Fibroblast of lung (primary cell): ENCODE results near the gene SSTR5. TPM values are rescaled to one million over a fixed set of nuclear protein-coding genes. Genes with fewer than 3 reads are reported as not detected.

Experiments
- DNase-seq, 2 donors: peaks; one replicate each; pipeline versions ENCODE4 v3.0.0 to v3.0.0-alpha.2; 2010; ENCODE audit warnings: low read depth in 2 of 2
- H2AFZ ChIP-seq: 2 replicates; pipeline ENCODE4 v1.5.1; 2012; ENCODE audit warnings: low read length, control low read depth, inconsistent platforms
- H3K27ac ChIP-seq: 2 replicates; pipeline ENCODE4 v1.5.1; 2011; ENCODE audit warnings: low read length, control low read depth; ENCODE audit not compliant: insufficient read depth
- H3K27me3 ChIP-seq: 2 replicates; pipeline ENCODE4 v1.5.1; 2011; ENCODE audit warnings: mild to moderate bottlenecking, low read length; ENCODE audit not compliant: control insufficient read depth, insufficient read depth
- H3K36me3 ChIP-seq: 2 replicates; pipeline ENCODE4 v1.5.1; 2011; ENCODE audit warnings: low read length; ENCODE audit not compliant: control insufficient read depth, insufficient read depth
- H3K4me1 ChIP-seq: 2 replicates; pipeline ENCODE4 v1.5.1; 2011; ENCODE audit warnings: low read length; ENCODE audit not compliant: control insufficient read depth, insufficient read depth; ENCODE audit errors: extremely low read depth
- H3K4me2 ChIP-seq: 2 replicates; pipeline ENCODE4 v1.5.1; 2011; ENCODE audit warnings: low read length, control low read depth; ENCODE audit not compliant: insufficient read depth; ENCODE audit errors: extremely low read depth
- H3K4me3 ChIP-seq, 4 experiments: fragments of 200-600 bp in 1 of 4; sonication (generic) in 1 of 4; replicated peaks in 1 of 4; 2 replicates each; pipeline ENCODE4 v1.5.1; 2011 to 2016; ENCODE audit warnings: low read length in 4 of 4, low read depth in 3 of 4, mild to moderate bottlenecking in 3 of 4, control low read depth in 2 of 4, inconsistent platforms in 1 of 4, mixed read lengths in 1 of 4; ENCODE audit not compliant: insufficient read depth in 1 of 4; ENCODE audit errors: control extremely low read depth in 1 of 4
- H3K79me2 ChIP-seq: 2 replicates; pipeline ENCODE4 v1.5.1; 2012; ENCODE audit warnings: mild to moderate bottlenecking, low read length, inconsistent platforms; ENCODE audit not compliant: control insufficient read depth, insufficient read depth
- H3K9ac ChIP-seq: 2 replicates; pipeline ENCODE4 v1.5.1; 2011; ENCODE audit warnings: mild to moderate bottlenecking, low read length, control low read depth; ENCODE audit not compliant: insufficient read depth
- H3K9me3 ChIP-seq: 2 replicates; pipeline ENCODE4 v1.5.1; 2012; ENCODE audit warnings: low read depth, low read length; ENCODE audit not compliant: control insufficient read depth, insufficient read depth
- H4K20me1 ChIP-seq: 2 replicates; pipeline ENCODE4 v1.5.1; 2011; ENCODE audit warnings: low read length; ENCODE audit not compliant: control insufficient read depth, insufficient read depth; ENCODE audit errors: extremely low read depth
- CTCF ChIP-seq, 2 donors: IDR thresholded peaks in 1 of 2; conservative IDR thresholded peaks in 1 of 2; 1 replicate in 1 of 2; 2 replicates in 1 of 2; pipeline ENCODE4 v1.5.1; 2011 to 2012; ENCODE audit warnings: low read length in 2 of 2, control low read depth in 1 of 2, inconsistent platforms in 1 of 2, low read depth in 1 of 2, mild to moderate bottlenecking in 1 of 2
- EZH2 ChIP-seq: IDR thresholded peaks from 2 replicates; pipeline ENCODE4 v1.5.1; 2012; ENCODE audit warnings: low read length, control low read depth, mild to moderate bottlenecking; ENCODE audit errors: missing control alignments
- polyA plus RNA-seq, 2 donors: library from polyadenylated mRNA; depleted of rRNA in 1 of 2; stranded (reverse) in 1 of 2; unstranded in 1 of 2; fragments of >200 nt; gene quantifications; 2 replicates each; pipeline ENCODE4 v1.2.1, GENCODE V29; 2011 to 2012; ENCODE audit warnings: missing spikeins in 1 of 2
- total RNA-seq: library from RNA; depleted of rRNA; stranded (reverse); fragments of >200 nt; gene quantifications from 2 replicates; pipeline ENCODE4 v1.2.1, GENCODE V29; 2014

The SSTR5 gene
- total and polyA plus RNA-seq, 2 donors (not counting 1 experiment from before 2014, with no cell fraction given) = not detected

GRCh38 chr16:1030473-1030901 is 42.1 kb upstream of the SSTR5 start:
- no peaks in the 10 kb centered on the region for H3K36me3 ChIP-seq
- no peak overlapping the region for H3K9ac ChIP-seq
- no peaks in the 10 kb centered on the region for H3K79me2 ChIP-seq
- H3K4me3 ChIP-seq = no peak overlapping the region
- no peaks in the 10 kb centered on the region for H3K4me1 ChIP-seq
- no peak overlapping the region for H3K27ac ChIP-seq
- TF ChIP-seq EZH2 (no peak), CTCF (conservative IDR thresholded peaks at IDR 0.05 in 1 of 2, IDR thresholded peaks at IDR 0.05 in 1 of 2; ENCODE audit: low read depth in 1 of 2, low read length in 2 of 2) (no peak)
- no peak for DNase-seq
- H4K20me1 ChIP-seq = no peaks in the 10 kb centered on the region
- H2AFZ ChIP-seq = no peak overlapping the region
- H3K27me3 ChIP-seq = no peaks in the 10 kb centered on the region
- H3K4me2 ChIP-seq = no peak overlapping the region
- H3K9me3 ChIP-seq = no peaks in the 10 kb centered on the region

GRCh38 chr16:1031666-1032065 is 40.9 kb upstream of the SSTR5 start:
- Histone ChIP-seq H3K9ac (no peak overlapping the region), H3K9me3 (no peaks in the 10 kb centered on the region), H3K36me3 (no peaks in the 10 kb centered on the region), H3K27ac (no peak overlapping the region), H4K20me1 (no peaks in the 10 kb centered on the region), H2AFZ (no peak overlapping the region), H3K4me2 (no peak overlapping the region), H3K4me1 (no peaks in the 10 kb centered on the region), H3K79me2 (no peaks in the 10 kb centered on the region), H3K4me3 (no peak overlapping the region), H3K27me3 (no peaks in the 10 kb centered on the region)
- TF ChIP-seq CTCF (conservative IDR thresholded peaks at IDR 0.05 in 1 of 2, IDR thresholded peaks at IDR 0.05 in 1 of 2; ENCODE audit: low read depth in 1 of 2, low read length in 2 of 2) = no peak
- TF ChIP-seq EZH2 = no peak
- no peak for DNase-seq

GRCh38 chr16:1032607-1033006 is 39.9 kb upstream of the SSTR5 start:
- DNase-seq = no peak
- H2AFZ ChIP-seq = no peak overlapping the region

More at GRCh38 chr16:1032607-1033006, 39.9 kb upstream of the SSTR5 start:
- Histone ChIP-seq H3K27ac (no peak overlapping the region), H4K20me1 (no peaks in the 10 kb centered on the region), H3K9me3 (no peaks in the 10 kb centered on the region), H3K36me3 (no peaks in the 10 kb centered on the region), H3K79me2 (no peaks in the 10 kb centered on the region), H3K4me3 (no peak overlapping the region), H3K27me3 (no peaks in the 10 kb centered on the region), H3K9ac (no peak overlapping the region), H3K4me1 (no peaks in the 10 kb centered on the region), H3K4me2 (no peak overlapping the region)
- TF ChIP-seq EZH2 (no peak), CTCF (conservative IDR thresholded peaks at IDR 0.05 in 1 of 2, IDR thresholded peaks at IDR 0.05 in 1 of 2; ENCODE audit: low read depth in 1 of 2, low read length in 2 of 2) (no peak)
